Suprapubic skin (tissue), 3 donors: ENCODE measurements around the gene TBC1D1.

Experiments used
- CTCF ChIP-seq, 2 donors: fragments of 200-600 bp in 1 of 2; fragments of 450-650 bp in 1 of 2; sonication (generic) in 1 of 2; IDR thresholded peaks; one replicate each; pipeline ENCODE4 v1.5.1; 2016 to 2019; ENCODE audit warnings: antibody characterized with exemption in 2 of 2, mild to moderate bottlenecking in 1 of 2, moderate library complexity in 1 of 2
- POLR2A ChIP-seq, 2 donors: fragments of 450-650 bp; IDR thresholded peaks; one replicate each; pipeline ENCODE4 v1.6.1; 2017; ENCODE audit warnings: antibody characterized with exemption in 2 of 2, mild to moderate bottlenecking in 2 of 2, moderate library complexity in 2 of 2

GRCh38 chr4:38179690-38180377 lies 288.9 kb downstream of the TBC1D1 start:
- TF ChIP-seq POLR2A (IDR thresholded peaks at IDR 0.05) (no peak), CTCF (IDR thresholded peaks at IDR 0.05) (peak; percentile 80 to 93)
